ENCODE results near the gene SMCO1. TPM values are rescaled to one million over a fixed set of nuclear protein-coding genes. Genes with fewer than 3 reads are reported as not detected.
"Not testable (repeated sequence)": the region's sequence is repeated elsewhere in the genome, so short reads cannot be mapped to it uniquely, and the experiment has no call there.

The SMCO1 gene
- total RNA-seq, 1 donor from 2014 or later, result not detected

DNA sequence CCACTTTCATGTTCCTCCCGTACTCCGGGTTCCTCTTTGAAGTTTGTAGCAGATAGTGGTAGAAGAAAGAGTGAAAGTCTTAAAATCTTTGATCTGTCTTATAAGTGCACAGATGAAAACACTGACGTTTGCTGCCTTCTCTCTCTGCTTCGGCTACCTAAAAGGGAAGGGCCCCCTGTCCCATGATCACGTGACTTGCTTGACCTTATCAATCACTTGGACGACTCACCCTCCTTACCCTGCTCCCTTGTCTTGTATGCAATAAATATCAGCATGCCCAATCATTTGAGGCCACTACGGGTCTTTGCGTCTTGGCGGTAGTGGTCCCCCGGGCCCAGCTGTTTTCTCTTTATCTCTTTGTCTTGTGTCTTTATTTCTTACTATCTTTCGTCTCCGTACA is 6.1 kb upstream of the SMCO1 start:
- DNase-seq (ENCODE audit: low read depth), result not testable (repeated sequence)

DNA sequence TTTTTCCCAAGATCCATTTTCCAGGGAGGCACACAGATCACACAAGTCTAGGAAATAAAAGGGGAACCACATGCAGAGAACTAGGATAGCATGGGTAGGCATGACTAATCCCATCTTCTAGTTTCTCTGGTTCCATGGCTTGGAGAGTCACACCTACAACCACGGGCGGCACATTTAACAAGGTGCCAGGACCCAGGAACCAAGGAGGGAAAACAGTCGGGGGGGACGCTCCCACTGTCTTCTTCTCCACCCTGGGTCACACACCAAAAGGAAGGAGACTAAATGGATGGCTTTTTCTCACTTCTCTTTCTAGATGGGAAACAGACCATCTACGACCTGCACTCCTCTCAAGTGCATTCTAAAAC is 4.6 kb upstream of the SMCO1 start:
- DNase-seq (ENCODE audit: low read depth), result no peak

GRCh38 chr3:196518966-196519717 is 4.0 kb upstream of the SMCO1 start:
- DNase-seq (ENCODE audit: low read depth), result no peak

- no peak for DNase-seq (ENCODE audit: low read depth)
Observed at GRCh38 chr3:196517919-196518318, 2.8 kb upstream of the SMCO1 start.

GRCh38 chr3:196517162-196517800 is 2.1 kb upstream of the SMCO1 start:
- DNase-seq (ENCODE audit: low read depth), result no peak

DNA sequence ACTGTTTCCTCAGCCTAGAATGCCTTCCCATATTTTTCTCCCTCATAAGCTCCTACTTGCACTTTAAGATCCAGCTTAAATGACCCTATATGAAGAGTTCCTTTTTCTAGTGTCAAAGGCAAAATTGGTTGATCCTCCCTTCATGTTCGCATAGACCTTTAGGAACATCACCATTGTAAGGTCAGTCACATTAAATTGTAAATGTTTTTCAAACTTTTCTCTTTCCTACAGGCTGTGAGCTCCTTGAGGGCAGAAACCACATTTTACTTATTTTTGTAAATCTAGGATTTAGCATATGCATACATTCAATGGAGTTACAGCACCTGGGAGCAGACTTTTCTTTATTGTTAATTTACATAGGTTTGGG is 813 bp downstream of the SMCO1 start:
- no peak for DNase-seq (ENCODE audit: low read depth)

DNA sequence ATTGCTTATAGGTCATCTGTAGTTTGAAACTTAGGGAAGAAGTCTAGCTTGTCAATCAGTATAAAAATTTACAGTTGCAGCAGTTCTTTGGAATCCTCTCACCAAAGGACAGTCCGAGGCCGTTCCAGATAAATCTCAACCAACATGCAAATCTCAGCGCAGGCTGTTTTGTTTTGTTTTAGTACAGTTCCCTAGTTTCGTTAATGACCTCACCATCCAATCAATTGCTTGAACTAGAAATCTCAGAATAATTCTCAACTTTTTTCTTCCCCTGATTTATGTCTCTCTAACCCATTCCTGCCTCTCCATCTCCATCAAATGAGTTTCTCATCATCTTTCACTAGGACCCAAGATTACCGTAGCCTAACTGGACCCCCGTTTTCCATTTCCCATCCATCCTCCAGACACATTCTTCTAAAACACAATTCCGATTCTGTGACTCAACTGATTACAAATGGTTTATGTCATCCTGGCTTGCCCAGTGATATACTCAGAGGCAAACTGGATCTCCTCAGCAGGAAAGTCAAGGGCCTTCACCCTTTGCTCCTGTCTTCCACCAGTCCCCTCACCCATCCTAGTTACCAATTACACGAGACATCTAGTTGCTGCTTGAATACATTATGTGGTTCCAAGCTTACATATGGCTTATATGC is 1.3 kb downstream of the SMCO1 start:
- no peak for DNase-seq (ENCODE audit: low read depth)

DNA sequence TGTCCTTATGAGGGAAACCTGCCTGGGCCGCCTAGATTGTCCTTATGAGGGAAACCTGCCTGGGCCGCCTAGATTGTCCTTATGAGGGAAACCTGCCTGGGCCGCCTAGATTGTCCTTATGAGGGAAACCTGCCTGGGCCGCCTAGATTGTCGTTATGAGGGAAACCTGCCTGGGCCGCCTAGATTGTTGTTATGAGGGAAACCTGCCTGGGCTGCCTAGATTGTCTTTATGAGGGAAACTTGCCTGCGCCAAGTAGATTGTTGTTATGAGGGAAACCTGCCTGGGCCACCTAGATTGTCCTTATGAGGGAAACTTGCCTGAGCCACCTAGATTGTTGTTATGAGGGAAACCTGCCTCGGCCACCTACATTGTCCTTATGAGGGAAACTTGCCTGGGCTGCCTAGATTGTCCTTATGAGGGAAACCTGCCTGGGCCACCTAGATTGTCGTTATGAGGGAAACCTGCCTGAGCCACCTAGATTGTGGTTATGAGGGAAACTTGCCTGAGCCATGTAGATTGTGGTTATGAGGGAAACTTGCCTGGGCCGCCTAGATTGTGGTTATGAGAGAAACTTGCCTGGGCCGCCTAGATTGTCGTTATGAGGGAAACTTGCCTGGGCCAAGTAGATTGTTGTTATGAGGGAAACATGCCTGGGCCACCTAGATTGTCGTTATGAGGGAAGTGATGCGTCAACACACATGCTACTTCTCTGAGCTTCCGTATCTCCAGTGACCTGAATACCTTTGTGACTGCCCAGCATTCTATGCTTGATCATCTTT is 3.3 kb downstream of the SMCO1 start:
- not testable (repeated sequence) for DNase-seq (ENCODE audit: low read depth)

DNA sequence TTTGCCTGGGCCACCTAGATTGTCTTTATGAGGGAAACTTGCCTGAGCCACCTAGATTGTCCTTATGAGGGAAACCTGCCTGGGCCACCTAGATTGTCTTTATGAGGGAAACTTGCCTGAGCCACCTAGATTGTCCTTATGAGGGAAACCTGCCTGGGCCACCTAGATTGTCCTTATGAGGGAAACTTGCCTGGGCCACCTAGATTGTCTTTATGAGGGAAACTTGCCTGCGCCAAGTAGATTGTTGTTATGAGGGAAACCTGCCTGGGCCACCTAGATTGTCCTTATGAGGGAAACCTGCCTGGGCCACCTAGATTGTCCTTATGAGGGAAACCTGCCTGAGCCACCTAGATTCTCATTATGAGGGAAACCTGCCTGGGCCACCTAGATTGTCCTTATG is 4.0 kb downstream of the SMCO1 start:
- not testable (repeated sequence) for DNase-seq (ENCODE audit: low read depth)

DNA sequence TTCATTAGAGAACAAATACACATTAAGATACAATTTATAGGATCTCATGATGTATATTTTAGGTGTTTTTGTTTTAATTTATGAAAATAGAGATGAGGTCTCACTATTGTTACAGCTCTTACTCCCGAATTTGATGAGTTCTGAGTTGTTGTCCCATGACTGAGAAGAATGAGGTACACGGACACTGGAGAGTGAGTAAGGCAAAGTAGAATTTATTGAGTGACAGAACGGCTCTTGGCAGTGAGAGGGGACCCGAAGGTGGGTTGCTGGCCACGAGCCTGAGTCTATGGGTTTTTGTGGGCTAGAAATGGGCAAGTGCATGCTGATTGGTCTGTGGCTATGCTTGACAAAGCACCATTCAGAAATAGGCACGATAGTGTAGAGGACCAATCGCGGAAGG is 8.5 kb downstream of the SMCO1 start:
- no peak for DNase-seq (ENCODE audit: low read depth)

DNA sequence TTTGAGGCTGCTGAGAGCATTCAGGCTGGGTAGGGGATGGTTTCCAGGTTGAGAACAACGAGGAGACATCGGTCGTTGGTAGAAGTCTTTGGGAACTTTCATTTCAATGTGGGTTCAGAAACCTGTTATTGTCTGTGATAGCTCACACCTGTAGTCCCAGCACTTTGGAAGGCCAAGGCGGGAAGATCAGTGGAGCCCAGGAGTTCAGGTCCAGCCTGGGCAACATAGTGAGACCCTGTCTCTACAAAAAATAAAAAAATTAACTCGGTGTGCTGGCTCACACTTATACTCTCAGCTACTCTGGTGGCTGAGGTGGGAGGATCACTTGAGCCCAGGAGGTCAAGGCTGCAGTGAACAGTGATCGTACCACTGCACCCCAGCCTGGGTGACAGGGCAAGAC is 10.6 kb downstream of the SMCO1 start:
- no peak for DNase-seq (ENCODE audit: low read depth)

DNA sequence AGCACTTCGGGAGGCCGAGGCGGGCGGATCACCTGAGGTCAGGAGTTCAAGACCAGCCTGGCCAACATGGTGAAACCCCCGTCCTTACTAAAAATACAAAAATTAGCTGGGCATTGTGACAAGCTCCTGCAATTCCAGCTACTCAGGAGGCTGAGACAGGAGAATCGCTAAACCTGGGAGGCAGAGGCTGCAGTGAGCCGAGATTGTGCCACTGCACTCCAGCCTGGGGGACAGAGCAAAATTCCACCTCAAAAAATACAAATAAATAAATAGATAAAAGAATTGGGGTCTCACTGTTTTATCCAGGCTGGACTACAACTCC is 11.1 kb downstream of the SMCO1 start:
- not testable (repeated sequence) for DNase-seq (ENCODE audit: low read depth)

DNA sequence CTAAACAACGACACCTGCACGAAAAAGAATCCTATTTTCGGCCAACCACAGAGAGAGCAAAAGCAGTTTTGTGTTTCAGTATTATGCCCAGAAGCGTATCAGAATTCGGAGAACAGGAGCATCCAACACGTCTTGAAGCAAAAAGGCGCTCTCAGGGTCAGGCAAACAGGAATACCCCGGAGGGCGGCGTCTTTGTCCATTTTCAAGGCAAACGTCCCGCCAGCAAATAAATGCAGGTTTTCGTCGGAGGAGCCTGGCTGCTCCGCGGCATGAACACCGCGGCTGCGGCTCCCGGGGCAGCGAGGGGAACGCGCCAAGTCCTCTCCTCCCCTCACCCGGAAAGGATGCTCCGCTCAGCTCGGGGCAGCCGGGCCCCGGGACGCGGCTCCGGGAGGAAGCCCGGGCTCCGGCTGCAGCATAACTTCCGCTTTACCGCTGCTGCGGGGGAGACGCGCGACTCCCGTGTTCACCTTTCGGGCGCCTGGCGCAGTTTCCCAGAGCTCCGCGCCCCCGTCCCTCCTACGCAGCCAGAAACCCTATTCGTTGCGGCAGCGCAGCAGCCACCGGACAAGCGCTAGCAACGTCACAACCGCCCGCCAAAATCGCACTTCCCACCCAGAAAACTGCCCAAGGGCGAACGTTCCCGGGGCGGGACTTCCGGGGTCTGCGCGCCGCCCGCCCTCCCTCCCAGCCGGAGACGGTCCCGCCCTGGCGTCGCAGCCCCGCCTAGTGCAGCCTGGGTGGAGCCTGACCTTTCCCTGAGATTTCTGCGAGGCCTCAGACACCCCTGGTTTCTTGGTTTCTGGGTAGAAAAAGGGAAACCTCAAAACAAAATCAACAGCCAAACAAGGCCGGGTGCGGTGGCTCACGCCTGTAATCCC is 11.7 kb downstream of the SMCO1 start, which contains the start of gene RNF168:
TSS of gene RNF168 (minus strand) at position 573 of the 881 bp plus-strand sequence. CDS start 595 bp downstream, outside the sequence.
- peak; percentile 85 for DNase-seq (ENCODE audit: low read depth)

DNA sequence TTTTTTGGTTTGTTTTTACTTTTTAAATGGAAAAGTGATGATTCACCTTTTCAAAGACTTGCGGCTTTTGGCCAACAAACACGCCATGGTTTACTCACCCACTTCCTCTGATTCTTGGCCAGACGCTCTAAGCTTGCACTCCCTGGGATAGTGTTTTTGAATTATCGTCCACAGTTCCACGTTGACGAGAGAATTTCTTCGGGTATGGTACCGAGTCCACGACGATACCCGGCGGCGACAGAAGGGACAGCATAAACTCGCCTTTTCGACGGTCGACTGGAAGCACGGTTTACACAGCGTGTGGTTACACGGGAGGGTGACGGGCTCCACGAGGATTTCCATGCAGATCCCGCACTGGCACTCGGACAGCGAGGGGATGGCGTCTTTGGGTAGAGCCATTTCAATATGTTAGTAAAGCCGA is 12.4 kb downstream of the SMCO1 start:
- DNase-seq (ENCODE audit: low read depth), result peak; percentile 87

GRCh38 chr3:196501316-196502044 is 13.7 kb downstream of the SMCO1 start:
- peak; percentile 13 for DNase-seq (ENCODE audit: low read depth)

GRCh38 chr3:196499807-196500524 is 15.2 kb downstream of the SMCO1 start:
- no peak for DNase-seq (ENCODE audit: low read depth)

GRCh38 chr3:196499061-196499460 is 16.1 kb downstream of the SMCO1 start:
- DNase-seq (ENCODE audit: low read depth), result no peak

- DNase-seq (ENCODE audit: low read depth), result no peak
Observed at GRCh38 chr3:196498297-196498696, 16.8 kb downstream of the SMCO1 start.

DNA sequence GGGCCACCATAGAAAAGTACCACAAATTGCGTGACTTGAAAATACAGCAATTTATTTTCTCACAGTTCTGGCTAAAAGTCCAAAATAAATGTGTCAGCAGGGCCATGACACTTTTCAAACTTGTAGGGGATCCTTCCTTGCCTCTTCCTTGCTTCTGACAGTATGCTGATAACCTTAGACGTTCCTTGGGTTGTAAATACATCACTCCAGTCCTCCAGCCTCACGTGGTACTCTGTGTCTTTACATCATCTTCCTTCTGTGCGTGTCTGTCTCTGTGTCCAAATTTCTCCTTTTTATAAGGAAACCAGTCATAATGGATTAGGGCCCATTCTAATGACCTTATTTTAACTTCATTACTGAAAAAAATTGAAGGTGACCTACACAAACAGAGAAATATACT is 19.0 kb downstream of the SMCO1 start:
- no peak for DNase-seq (ENCODE audit: low read depth)

DNA sequence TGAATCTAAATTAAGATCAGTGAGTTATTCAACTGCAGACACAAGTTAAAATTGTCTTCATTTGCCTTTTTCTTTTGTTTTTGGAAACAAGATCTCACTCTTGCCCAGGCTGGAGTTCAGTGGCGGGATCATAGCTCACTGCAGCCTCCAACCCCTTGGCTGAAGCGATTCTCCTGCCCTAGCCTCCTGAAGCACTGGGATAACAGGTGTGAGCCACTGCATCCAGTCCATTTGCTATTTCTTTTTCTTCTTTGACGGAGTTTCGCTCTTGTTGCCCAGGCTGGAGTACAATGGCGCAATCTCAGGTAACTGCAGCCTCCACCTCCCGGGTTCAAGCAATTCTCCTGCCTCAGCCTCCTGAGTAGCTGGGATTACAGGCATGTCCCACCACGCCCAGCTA is 21.9 kb downstream of the SMCO1 start:
- DNase-seq (ENCODE audit: low read depth), result no peak

Data from renal cortical epithelial cell (primary cell).